Right atrium auricular region (tissue), 2 donors: ENCODE measurements around the gene IGSF21. TPM values are rescaled to one million over a fixed set of nuclear protein-coding genes. Genes with fewer than 3 reads are reported as not detected.

Experiments
- DNase-seq: peaks from one replicate; pipeline ENCODE4 v3.0.0-alpha.2; 2019; ENCODE audit warnings: low spot score
- H3K27ac ChIP-seq, 2 donors: fragments of 200-600 bp; sonication (generic); 1 replicate in 1 of 2; 2 replicates in 1 of 2; pipeline ENCODE4 v1.5.1; 2016 to 2019
- H3K27me3 ChIP-seq, 2 donors: fragments of 200-600 bp; sonication (generic); one replicate each; pipeline versions ENCODE4 v1.5.1 to v1.6.0; 2017 to 2019
- H3K36me3 ChIP-seq: fragments of 200-600 bp; sonication (generic); one replicate; pipeline ENCODE4 v1.5.1; 2016
- H3K4me1 ChIP-seq, 2 donors: fragments of 200-600 bp; sonication (generic); one replicate each; pipeline versions ENCODE4 v1.5.1 to v1.6.0; 2017 to 2019
- H3K4me3 ChIP-seq, 2 donors: fragments of 200-600 bp; sonication (generic); 1 replicate in 1 of 2; 2 replicates in 1 of 2; pipeline ENCODE4 v1.5.1; 2017 to 2019; ENCODE audit warnings: mild to moderate bottlenecking in 1 of 2, moderate library complexity in 1 of 2
- H3K9me3 ChIP-seq, 2 donors: fragments of 200-600 bp; sonication (generic); one replicate each; pipeline ENCODE4 v1.5.1; 2019
- CTCF ChIP-seq, 2 donors: fragments of 200-600 bp; sonication (generic); IDR thresholded peaks; one replicate each; pipeline ENCODE4 v1.5.1; 2019; ENCODE audit warnings: antibody characterized with exemption in 2 of 2
- total RNA-seq, 2 donors: library from RNA; depleted of rRNA; stranded (reverse); fragments of >200 nt; gene quantifications; one replicate each; pipeline ENCODE4 v1.1.0, GENCODE V29; 2016

IGSF21 gene
- total RNA-seq, 2 donors from 2014 or later, result 1.8 to 6.0 TPM

GRCh38 chr1:18121072-18121820 lies 13.6 kb downstream of the IGSF21 start:
- no peak for DNase-seq
- Histone ChIP-seq H3K4me1 (no peaks in the 10 kb centered on the region), H3K27ac (no peak overlapping the region), H3K9me3 (no peaks in the 10 kb centered on the region), H3K27me3 (no peaks in the 10 kb centered on the region), H3K4me3 (no peak overlapping the region), H3K36me3 (no peaks in the 10 kb centered on the region)
- no peak for TF ChIP-seq CTCF (IDR thresholded peaks at IDR 0.05)

GRCh38 chr1:18123467-18123992 lies 15.9 kb downstream of the IGSF21 start:
- no peak for TF ChIP-seq CTCF (IDR thresholded peaks at IDR 0.05)
- Histone ChIP-seq H3K27ac (no peak overlapping the region), H3K4me3 (no peak overlapping the region), H3K9me3 (no peaks in the 10 kb centered on the region), H3K4me1 (no peaks in the 10 kb centered on the region), H3K36me3 (no peaks in the 10 kb centered on the region), H3K27me3 (no peaks in the 10 kb centered on the region)
- DNase-seq, result no peak

GRCh38 chr1:18124977-18125376 lies 17.4 kb downstream of the IGSF21 start:
- Histone ChIP-seq H3K27ac (no peak overlapping the region), H3K36me3 (no peaks in the 10 kb centered on the region), H3K4me1 (no peaks in the 10 kb centered on the region), H3K27me3 (no peaks in the 10 kb centered on the region), H3K4me3 (no peak overlapping the region), H3K9me3 (no peaks in the 10 kb centered on the region)
- no peak for DNase-seq
- no peak for TF ChIP-seq CTCF (IDR thresholded peaks at IDR 0.05)

- H3K4me3 ChIP-seq, result no peak overlapping the region
- no peak for TF ChIP-seq CTCF (IDR thresholded peaks at IDR 0.05)
Measured at GRCh38 chr1:18126616-18127015, 19.0 kb downstream of the IGSF21 start.

GRCh38 chr1:18128298-18128697 lies 20.7 kb downstream of the IGSF21 start:
- Histone ChIP-seq H3K4me1 (no peaks in the 10 kb centered on the region), H3K27me3 (no peaks in the 10 kb centered on the region), H3K36me3 (no peaks in the 10 kb centered on the region), H3K27ac (no peak overlapping the region), H3K4me3 (no peak overlapping the region), H3K9me3 (no peaks in the 10 kb centered on the region)
- no peak for DNase-seq
- TF ChIP-seq CTCF (IDR thresholded peaks at IDR 0.05), result no peak

More at GRCh38 chr1:18126616-18127015, 19.0 kb downstream of the IGSF21 start:
- Histone ChIP-seq H3K36me3 (no peaks in the 10 kb centered on the region), H3K4me1 (no peaks in the 10 kb centered on the region), H3K27ac (no peak overlapping the region), H3K9me3 (no peaks in the 10 kb centered on the region), H3K27me3 (no peaks in the 10 kb centered on the region)
- no peak for DNase-seq
